ENCODE measurements around the gene COL1A1.

The COL1A1 gene

GRCh38 chr17:50165466-50165865, 36.0 kb downstream of the COL1A1 start:
- no peak overlapping the region for H3K27ac ChIP-seq (replicated peaks)
- no peak for DNase-seq (ENCODE audit: low read depth in 1 of 2, low spot score in 1 of 2)
- TF ChIP-seq, protein P1, sequence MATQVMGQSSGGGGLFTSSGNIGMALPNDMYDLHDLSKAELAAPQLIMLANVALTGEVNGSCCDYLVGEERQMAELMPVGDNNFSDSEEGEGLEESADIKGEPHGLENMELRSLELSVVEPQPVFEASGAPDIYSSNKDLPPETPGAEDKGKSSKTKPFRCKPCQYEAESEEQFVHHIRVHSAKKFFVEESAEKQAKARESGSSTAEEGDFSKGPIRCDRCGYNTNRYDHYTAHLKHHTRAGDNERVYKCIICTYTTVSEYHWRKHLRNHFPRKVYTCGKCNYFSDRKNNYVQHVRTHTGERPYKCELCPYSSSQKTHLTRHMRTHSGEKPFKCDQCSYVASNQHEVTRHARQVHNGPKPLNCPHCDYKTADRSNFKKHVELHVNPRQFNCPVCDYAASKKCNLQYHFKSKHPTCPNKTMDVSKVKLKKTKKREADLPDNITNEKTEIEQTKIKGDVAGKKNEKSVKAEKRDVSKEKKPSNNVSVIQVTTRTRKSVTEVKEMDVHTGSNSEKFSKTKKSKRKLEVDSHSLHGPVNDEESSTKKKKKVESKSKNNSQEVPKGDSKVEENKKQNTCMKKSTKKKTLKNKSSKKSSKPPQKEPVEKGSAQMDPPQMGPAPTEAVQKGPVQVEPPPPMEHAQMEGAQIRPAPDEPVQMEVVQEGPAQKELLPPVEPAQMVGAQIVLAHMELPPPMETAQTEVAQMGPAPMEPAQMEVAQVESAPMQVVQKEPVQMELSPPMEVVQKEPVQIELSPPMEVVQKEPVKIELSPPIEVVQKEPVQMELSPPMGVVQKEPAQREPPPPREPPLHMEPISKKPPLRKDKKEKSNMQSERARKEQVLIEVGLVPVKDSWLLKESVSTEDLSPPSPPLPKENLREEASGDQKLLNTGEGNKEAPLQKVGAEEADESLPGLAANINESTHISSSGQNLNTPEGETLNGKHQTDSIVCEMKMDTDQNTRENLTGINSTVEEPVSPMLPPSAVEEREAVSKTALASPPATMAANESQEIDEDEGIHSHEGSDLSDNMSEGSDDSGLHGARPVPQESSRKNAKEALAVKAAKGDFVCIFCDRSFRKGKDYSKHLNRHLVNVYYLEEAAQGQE (IDR thresholded peaks at IDR 0.05; ENCODE audit: insufficient replicate concordance, low read depth): no peak
- no peak overlapping the region for H3K4me3 ChIP-seq (replicated peaks; ENCODE audit: insufficient read depth, low read length)
- peaks cover 5% of the 10 kb centered on the region for H3K27me3 ChIP-seq (ENCODE audit: insufficient read depth, poor library complexity, severe bottlenecking)

DNA sequence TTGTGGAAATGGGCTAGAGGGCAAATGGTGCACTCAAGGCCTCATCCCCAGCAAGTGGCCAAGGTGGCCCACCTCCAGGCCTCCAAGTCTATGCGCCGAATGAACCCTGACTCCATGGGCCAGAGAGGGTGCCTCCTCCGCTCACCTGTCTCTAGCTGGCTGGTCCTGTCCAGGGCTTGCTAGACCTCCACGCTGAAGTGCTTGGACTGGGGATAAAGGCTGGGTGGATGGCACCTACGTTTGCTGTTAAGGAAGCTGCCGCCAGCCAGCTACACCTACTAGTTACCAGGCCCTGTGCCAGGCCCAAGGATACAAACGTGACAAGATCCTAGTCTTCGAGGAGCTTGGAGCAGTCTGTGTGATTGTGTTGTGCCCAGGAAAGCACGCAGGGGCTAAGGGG, 36.4 kb downstream of the COL1A1 start:
- Histone ChIP-seq H3K27me3 (ENCODE audit: insufficient read depth, poor library complexity, severe bottlenecking) (peaks cover 5% of the 10 kb centered on the region), H3K4me3 (replicated peaks; ENCODE audit: insufficient read depth, low read length) (no peak overlapping the region), H3K27ac (replicated peaks) (no peak overlapping the region)
- TF ChIP-seq SPI1 (IDR thresholded peaks at IDR 0.05; ENCODE audit: borderline replicate concordance, low read depth): no peak
- TF ChIP-seq, protein P2, sequence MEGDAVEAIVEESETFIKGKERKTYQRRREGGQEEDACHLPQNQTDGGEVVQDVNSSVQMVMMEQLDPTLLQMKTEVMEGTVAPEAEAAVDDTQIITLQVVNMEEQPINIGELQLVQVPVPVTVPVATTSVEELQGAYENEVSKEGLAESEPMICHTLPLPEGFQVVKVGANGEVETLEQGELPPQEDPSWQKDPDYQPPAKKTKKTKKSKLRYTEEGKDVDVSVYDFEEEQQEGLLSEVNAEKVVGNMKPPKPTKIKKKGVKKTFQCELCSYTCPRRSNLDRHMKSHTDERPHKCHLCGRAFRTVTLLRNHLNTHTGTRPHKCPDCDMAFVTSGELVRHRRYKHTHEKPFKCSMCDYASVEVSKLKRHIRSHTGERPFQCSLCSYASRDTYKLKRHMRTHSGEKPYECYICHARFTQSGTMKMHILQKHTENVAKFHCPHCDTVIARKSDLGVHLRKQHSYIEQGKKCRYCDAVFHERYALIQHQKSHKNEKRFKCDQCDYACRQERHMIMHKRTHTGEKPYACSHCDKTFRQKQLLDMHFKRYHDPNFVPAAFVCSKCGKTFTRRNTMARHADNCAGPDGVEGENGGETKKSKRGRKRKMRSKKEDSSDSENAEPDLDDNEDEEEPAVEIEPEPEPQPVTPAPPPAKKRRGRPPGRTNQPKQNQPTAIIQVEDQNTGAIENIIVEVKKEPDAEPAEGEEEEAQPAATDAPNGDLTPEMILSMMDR (IDR thresholded peaks at IDR 0.05; ENCODE audit: insufficient read depth, low read length): no peak
- TF ChIP-seq POLR2AphosphoS5 (IDR thresholded peaks at IDR 0.05; ENCODE audit: low read depth): no peak
- TF ChIP-seq GABPA (IDR thresholded peaks at IDR 0.05; ENCODE audit: low read depth): no peak
- TF ChIP-seq, protein P1 (IDR thresholded peaks at IDR 0.05; ENCODE audit: insufficient replicate concordance, low read depth): no peak
- no peak for DNase-seq (ENCODE audit: low read depth in 1 of 2, low spot score in 1 of 2)

- Histone ChIP-seq H3K27me3 (ENCODE audit: insufficient read depth, poor library complexity, severe bottlenecking) (peaks cover 5% of the 10 kb centered on the region), H3K27ac (replicated peaks) (no peak overlapping the region), H3K4me3 (replicated peaks; ENCODE audit: insufficient read depth, low read length) (no peak overlapping the region)
- TF ChIP-seq GABPA (IDR thresholded peaks at IDR 0.05; ENCODE audit: low read depth): no peak
- TF ChIP-seq SPI1 (IDR thresholded peaks at IDR 0.05; ENCODE audit: borderline replicate concordance, low read depth): no peak
- TF ChIP-seq, protein P2 (IDR thresholded peaks at IDR 0.05; ENCODE audit: insufficient read depth, low read length): no peak
- no peak for TF ChIP-seq POLR2AphosphoS5 (IDR thresholded peaks at IDR 0.05; ENCODE audit: low read depth)
- TF ChIP-seq, protein P1 (IDR thresholded peaks at IDR 0.05; ENCODE audit: insufficient replicate concordance, low read depth): no peak
- no peak for DNase-seq (ENCODE audit: low read depth in 1 of 2, low spot score in 1 of 2)
Measured at GRCh38 chr17:50164697-50164988, 36.8 kb downstream of the COL1A1 start.

Measured in HL-60 (cell line).